HG03108 (cell line): Measurements from ENCODE around the gene ARPC5.
A peak's percentile ranks its signal among the peaks of the same experiment; 100 is the strongest.
"Not testable (repeated sequence)": the region's sequence is repeated elsewhere in the genome, so short reads cannot be mapped to it uniquely, and the experiment has no call there.

Experiments used
- ATAC-seq: cut with Tn5 transposase; IDR thresholded peaks from one replicate; pipeline ENCODE4 v1.9.1; 2021; ENCODE audit warnings: moderate library complexity; ENCODE audit not compliant: unreplicated experiment

ARPC5 gene

GRCh38 chr1:183635606-183636333 is at the start of gene ARPC5:
Gene ARPC5, minus strand, starts transcription at chr1:183635783. Its CDS starts 124 bp downstream, at chr1:183635659.
- peak; percentile 85 for ATAC-seq

- no peak for ATAC-seq
Observed at GRCh38 chr1:183685112-183685713, 49.6 kb upstream of the ARPC5 start.

GRCh38 chr1:183679363-183679762 is 43.8 kb upstream of the ARPC5 start:
- not testable (repeated sequence) for ATAC-seq

- ATAC-seq: no peak
Observed at GRCh38 chr1:183678819-183679218, 43.2 kb upstream of the ARPC5 start.

GRCh38 chr1:183676586-183677189 is 41.1 kb upstream of the ARPC5 start:
- no peak for ATAC-seq

GRCh38 chr1:183675883-183676585 is 40.5 kb upstream of the ARPC5 start:
- no peak for ATAC-seq

- ATAC-seq: no peak
Observed at GRCh38 chr1:183675381-183675780, 39.8 kb upstream of the ARPC5 start.

GRCh38 chr1:183674886-183675285 is 39.3 kb upstream of the ARPC5 start:
- no peak for ATAC-seq

GRCh38 chr1:183674339-183674738 is 38.8 kb upstream of the ARPC5 start:
- ATAC-seq: no peak

- no peak for ATAC-seq
Observed at GRCh38 chr1:183673605-183674323, 38.2 kb upstream of the ARPC5 start.

- ATAC-seq: no peak
Observed at GRCh38 chr1:183670169-183670568, 34.6 kb upstream of the ARPC5 start.

- ATAC-seq: no peak
Observed at GRCh38 chr1:183656355-183656754, 20.8 kb upstream of the ARPC5 start.

- ATAC-seq: peak; percentile 51
Observed at GRCh38 chr1:183655562-183656075, 20.0 kb upstream of the ARPC5 start.

- ATAC-seq: no peak
Observed at GRCh38 chr1:183654706-183655105, 19.1 kb upstream of the ARPC5 start.

GRCh38 chr1:183653876-183654451 is 18.4 kb upstream of the ARPC5 start:
- peak; percentile 64 for ATAC-seq

GRCh38 chr1:183653462-183653794 is 17.8 kb upstream of the ARPC5 start:
- no peak for ATAC-seq

GRCh38 chr1:183652547-183653461 is 17.2 kb upstream of the ARPC5 start, which contains the start of gene APOBEC4:
Gene APOBEC4, minus strand, starts transcription at chr1:183653316. Its CDS starts 4,535 bp downstream, at chr1:183648781.
- no peak for ATAC-seq

GRCh38 chr1:183652107-183652506 is 16.5 kb upstream of the ARPC5 start:
- no peak for ATAC-seq

- ATAC-seq: no peak
Observed at GRCh38 chr1:183651612-183652011, 16.0 kb upstream of the ARPC5 start.
